Transverse colon (tissue), 4 donors: ENCODE measurements around the gene TNS1. TPM values are rescaled to one million over a fixed set of nuclear protein-coding genes. Genes with fewer than 3 reads are reported as not detected.

ENCODE experiments used
- DNase-seq: peaks from one replicate; pipeline ENCODE4 v3.0.0-alpha.2; 2019
- H3K27ac ChIP-seq, 4 donors: fragments of 200-600 bp; sonication (generic); 2 replicates each; pipeline ENCODE4 v1.5.1; 2016 to 2018; ENCODE audit warnings: inconsistent platforms in 4 of 4
- H3K27me3 ChIP-seq: fragments of 200-600 bp; sonication (generic); 2 replicates; pipeline ENCODE4 v1.5.1; 2017; ENCODE audit warnings: inconsistent platforms
- H3K36me3 ChIP-seq, 4 donors: fragments of 200-600 bp; sonication (generic); 2 replicates each; pipeline ENCODE4 v1.5.1; 2017 to 2019; ENCODE audit warnings: inconsistent platforms in 4 of 4
- H3K4me1 ChIP-seq, 4 donors: fragments of 200-600 bp; sonication (generic); 2 replicates each; pipeline ENCODE4 v1.5.1; 2017 to 2020; ENCODE audit warnings: inconsistent platforms in 4 of 4
- H3K4me3 ChIP-seq, 4 donors: fragments of 200-600 bp; sonication (generic); 1 replicate in 1 of 4; 2 replicates in 3 of 4; pipeline versions ENCODE4 v1.5.1 to v1.6.1; 2017 to 2019; ENCODE audit warnings: inconsistent platforms in 4 of 4
- H3K9me3 ChIP-seq, 2 donors: fragments of 200-600 bp; sonication (generic); 2 replicates each; pipeline ENCODE4 v1.5.1; 2017 to 2019; ENCODE audit warnings: inconsistent platforms in 2 of 2
- CTCF ChIP-seq, 5 experiments: fragments of 200-600 bp in 3 of 5; fragments of 450-650 bp in 2 of 5; sonication (generic) in 3 of 5; IDR thresholded peaks; 1 replicate in 2 of 5; 2 replicates in 3 of 5; pipeline ENCODE4 v1.5.1; 2016 to 2017; ENCODE audit warnings: antibody characterized with exemption in 5 of 5, inconsistent platforms in 3 of 5, mild to moderate bottlenecking in 2 of 5, moderate library complexity in 1 of 5
- EP300 ChIP-seq: sonication (generic); formaldehyde crosslinking; IDR thresholded peaks from one replicate; pipeline ENCODE4 v1.6.1; 2017; ENCODE audit warnings: antibody characterized with exemption, low read depth
- POLR2A ChIP-seq: fragments of 450-650 bp; IDR thresholded peaks from one replicate; pipeline ENCODE4 v1.6.1; 2016; ENCODE audit warnings: antibody characterized with exemption, mild to moderate bottlenecking, moderate library complexity
- POLR2AphosphoS5 ChIP-seq, 3 donors: sonication (generic); formaldehyde crosslinking; IDR thresholded peaks; one replicate each; pipeline ENCODE4 v1.6.1; 2016; ENCODE audit warnings: antibody characterized with exemption in 3 of 3
- WGBS, 2 donors: methylation state at CpG; one replicate each; pipeline ENCODE4 v1.1.5; 2018; ENCODE audit warnings: low coverage in 1 of 2; 5-methylcytosine and 5-hydroxymethylcytosine counted together
- in situ Hi-C, 4 donors: fragments of 200-750 bp; cut with MboI; loops; one replicate each; pipeline versions ENCODE4 v1.15.0 to v1.15.1; 2017; ENCODE audit warnings: low sequenced_read_pairs in 3 of 4, low pct_ligation_motif_present in 1 of 4, low pct_unique_long_range_greater_than_20kb in 1 of 4
- intact Hi-C: fragments of 100-400 bp; cut with DNase I; formaldehyde crosslinking; loops from one replicate; pipeline ENCODE4 v1.15.1; 2023; ENCODE audit warnings: low total_unique reads
- total RNA-seq, 4 donors: library from RNA; depleted of rRNA; stranded (reverse); fragments of >200 nt; gene quantifications; one replicate each; pipeline ENCODE4 v1.1.0, GENCODE V29; 2016

TNS1 gene
- total RNA-seq, 4 donors from 2014 or later = 101 to 487 (median 231) TPM

- no peak for DNase-seq
- Histone ChIP-seq H3K4me3 (no peak overlapping the region), H3K9me3 (no peaks in the 10 kb centered on the region), H3K27ac (peak overlapping the region in 3 of 4 donors; percentile 71 to 90 (median 89)), H3K27me3 (no peaks in the 10 kb centered on the region), H3K36me3 (no peaks in the 10 kb centered on the region), H3K4me1 (peaks cover 4 to 32% (median 16%) of the 10 kb centered on the region in 4 donors)
- in situ Hi-C loops (loop anchor here in 1 of 4 donors (25.0 kb wide), 1 partner anchor 187 kb away; no protein-coding TSS in a partner anchor), intact Hi-C loops (loop anchor here (10.0 kb wide), 1 partner anchor 50 kb away; no protein-coding TSS in a partner anchor)
- WGBS, 2 donors = 69 to 76% methylated on average over 8 of the region's 8 CpGs
- TF ChIP-seq CTCF (IDR thresholded peaks at IDR 0.05) (no peak), EP300 (no peak), POLR2AphosphoS5 (IDR thresholded peaks at IDR 0.05) (no peak), POLR2A (no peak)
Measured at GRCh38 chr2:217974389-217975005, 28.3 kb downstream of the TNS1 start.

GRCh38 chr2:217973008-217973787 lies 29.6 kb downstream of the TNS1 start:
- no peak for DNase-seq
- Histone ChIP-seq H3K36me3 (no peaks in the 10 kb centered on the region), H3K4me3 (no peak overlapping the region), H3K9me3 (no peaks in the 10 kb centered on the region), H3K27ac (peak overlapping the region; percentile 47 to 90 (median 80)), H3K4me1 (peaks cover 4 to 30% (median 14%) of the 10 kb centered on the region in 4 donors), H3K27me3 (no peaks in the 10 kb centered on the region)
- WGBS, 2 donors = 73 to 83% methylated on average over 6 to 11 of the region's 11 CpGs
- TF ChIP-seq POLR2AphosphoS5 (IDR thresholded peaks at IDR 0.05) = no peak
- no peak for TF ChIP-seq CTCF (IDR thresholded peaks at IDR 0.05)
- no peak for TF ChIP-seq EP300
- TF ChIP-seq POLR2A = no peak
- in situ Hi-C loops = no loop called here
- intact Hi-C loops = loop anchor here (10.0 kb wide), 1 partner anchor 48 kb away; no protein-coding TSS in a partner anchor

GRCh38 chr2:217972490-217972889 lies 30.3 kb downstream of the TNS1 start:
- TF ChIP-seq EP300 (no peak), POLR2A (no peak), CTCF (IDR thresholded peaks at IDR 0.05) (no peak), POLR2AphosphoS5 (IDR thresholded peaks at IDR 0.05) (no peak)
- intact Hi-C loops = loop anchor here (10.0 kb wide), 1 partner anchor 48 kb away; no protein-coding TSS in a partner anchor
- in situ Hi-C loops = no loop called here
- Histone ChIP-seq H3K27ac (peak overlapping the region; percentile 47 to 90 (median 80)), H3K36me3 (no peaks in the 10 kb centered on the region), H3K9me3 (no peaks in the 10 kb centered on the region), H3K4me3 (no peak overlapping the region), H3K27me3 (no peaks in the 10 kb centered on the region), H3K4me1 (peaks cover 4 to 25% (median 13%) of the 10 kb centered on the region in 4 donors)
- WGBS, 2 donors = 62% methylated on average over 1 of the region's 1 CpG; no CpG with 5 or more reads in 1 of the 2 donors
- no peak for DNase-seq

- peak overlapping the region; percentile 47 to 90 (median 80) for H3K27ac ChIP-seq
- WGBS, 2 donors = 38% methylated on average over 1 of the region's 1 CpG; no CpG with 5 or more reads in 1 of the 2 donors
- intact Hi-C loops = loop anchor here (10.0 kb wide), 1 partner anchor 47 kb away; no protein-coding TSS in a partner anchor
- no peaks in the 10 kb centered on the region for H3K27me3 ChIP-seq
- no peaks in the 10 kb centered on the region for H3K9me3 ChIP-seq
- TF ChIP-seq POLR2AphosphoS5 (IDR thresholded peaks at IDR 0.05) (no peak), CTCF (IDR thresholded peaks at IDR 0.05) (no peak), EP300 (no peak)
- peaks cover 3 to 30% (median 11%) of the 10 kb centered on the region in 4 donors for H3K4me1 ChIP-seq
- H3K4me3 ChIP-seq = no peak overlapping the region
- in situ Hi-C loops = no loop called here
- DNase-seq = no peak
- no peaks in the 10 kb centered on the region for H3K36me3 ChIP-seq
Measured at GRCh38 chr2:217972037-217972436, 30.8 kb downstream of the TNS1 start.
